ENCODE measurements around the gene HRK. TPM values are rescaled to one million over a fixed set of nuclear protein-coding genes. Genes with fewer than 3 reads are reported as not detected.

Gene HRK
- total and polyA plus RNA-seq, 2 of the 8 experiments (the other 6 are each of a cell fraction or from before 2014, with no cell fraction given): 1.6 to 2.7 TPM

GRCh38 chr12:116896411-116896924 is 15.2 kb upstream of the HRK start (continued):
- TF ChIP-seq BRCA1 (IDR thresholded peaks at IDR 0.05; ENCODE audit: low read depth, low read length): no peak
- TF ChIP-seq CREB1 (IDR thresholded peaks at IDR 0.05): no peak
- TF ChIP-seq ZNF274 (IDR thresholded peaks at IDR 0.05; ENCODE audit: borderline replicate concordance, extremely low read depth, low read length): no peak
- no peak for TF ChIP-seq KDM1A (IDR thresholded peaks at IDR 0.05; ENCODE audit: borderline replicate concordance, low read length)
- no peak for TF ChIP-seq SIN3A (conservative IDR thresholded peaks at IDR 0.05 in 1 of 2, IDR thresholded peaks at IDR 0.05 in 1 of 2; ENCODE audit: low read depth in 1 of 2, low read length in 2 of 2)
- TF ChIP-seq ATF3 (IDR thresholded peaks at IDR 0.05; ENCODE audit: insufficient read depth, low read depth, low read length): no peak
- no peak for TF ChIP-seq POU5F1 (IDR thresholded peaks at IDR 0.05; ENCODE audit: low read depth, low read length)
- no peak for TF ChIP-seq TCF12 (IDR thresholded peaks at IDR 0.05; ENCODE audit: low read depth, low read length)
